GM12878 (cell line): ENCODE measurements around the gene POFUT2. TPM values are rescaled to one million over a fixed set of nuclear protein-coding genes. Genes with fewer than 3 reads are reported as not detected.

Experiments used
- ATAC-seq: fragments of 200-7000 bp; cut with Tn5 transposase; 3 replicates; pipeline ENCODE4 v1.9.1; 2020; ENCODE audit warnings: mild to moderate bottlenecking, moderate library complexity
- BruUV-seq: library from RNA; stranded (reverse); fragments of 400-500 nt; replicated peaks from 2 replicates; lab custom pipeline; 2021; lab: Mats Ljungman, UMichigan
- CTCF ChIA-PET: fragments of 300-600 bp; sonication (Branson Sonifier 250); formaldehyde crosslinking; extraction: SDS; loops from one replicate; lab custom pipeline; 2021; ENCODE audit warnings: inconsistent platforms; lab: Yijun Ruan, JAX
- POLR2A ChIA-PET: fragments of 350-600 bp; formaldehyde crosslinking; extraction: SDS; loops from one replicate; lab custom pipeline; 2021; ENCODE audit warnings: inconsistent platforms; lab: Charles Lee
- RAD21 ChIA-PET: fragments of 300-600 bp; sonication (Branson Sonifier 250); formaldehyde crosslinking; loops from one replicate; lab custom pipeline; 2023; ENCODE audit warnings: antibody characterized with exemption; ENCODE audit not compliant: unreplicated experiment; lab: Charles Lee
- SMC1A ChIA-PET: fragments of 300-600 bp; sonication (Branson Sonifier 250); formaldehyde crosslinking; loops from one replicate; lab custom pipeline; 2023; ENCODE audit not compliant: unreplicated experiment, uncharacterized antibody; lab: Charles Lee
- DNase-seq: peaks from one replicate; pipeline ENCODE4 v3.0.0-alpha.2; 2011; ENCODE audit warnings: low read depth, low spot score
- FAIRE-seq: peaks from 3 replicates; lab custom pipeline; 2011; peaks lifted over from hg19 to GRCh38; lab: Jason Lieb, UNC
- H2AFZ ChIP-seq: 2 replicates; pipeline ENCODE4 v1.6.0; 2011; ENCODE audit warnings: low read depth, low read length, control low read depth; ENCODE audit not compliant: control insufficient read depth
- H3K27ac ChIP-seq: 2 replicates; pipeline ENCODE4 v1.5.1; 2011; ENCODE audit warnings: control low read depth; ENCODE audit not compliant: control insufficient read depth, insufficient read depth
- H3K27me3 ChIP-seq, 2 experiments: replicated peaks in 1 of 2; 2 replicates each; pipeline versions ENCODE4 v1.6.0 to v1.6.1; 2011; ENCODE audit warnings: low read length in 1 of 2; ENCODE audit not compliant: control insufficient read depth in 2 of 2, insufficient read depth in 2 of 2
- H3K36me3 ChIP-seq, 2 experiments: 2 replicates each; pipeline ENCODE4 v1.5.1; 2011; ENCODE audit warnings: low read length in 1 of 2; ENCODE audit not compliant: control insufficient read depth in 2 of 2, insufficient read depth in 2 of 2
- H3K4me1 ChIP-seq: 2 replicates; pipeline ENCODE4 v1.6.1; 2011; ENCODE audit warnings: mild to moderate bottlenecking, low read length, moderate library complexity, mixed read lengths; ENCODE audit not compliant: control insufficient read depth, insufficient read depth
- H3K4me2 ChIP-seq: 2 replicates; pipeline ENCODE4 v1.6.0; 2011; ENCODE audit warnings: control low read depth; ENCODE audit not compliant: control insufficient read depth, insufficient read depth
- H3K4me3 ChIP-seq: fragments of 200-600 bp; sonication (generic); 2 replicates; pipeline ENCODE4 v1.5.1; 2016
- H3K79me2 ChIP-seq: 2 replicates; pipeline ENCODE4 v1.6.0; 2011; ENCODE audit warnings: low read length; ENCODE audit not compliant: control insufficient read depth, insufficient read depth
- H3K9ac ChIP-seq: 2 replicates; pipeline ENCODE4 v1.8.0; 2011; ENCODE audit warnings: low read length, control low read depth, mixed read lengths; ENCODE audit not compliant: control insufficient read depth, insufficient read depth
- H3K9me3 ChIP-seq: replicated peaks from 3 replicates; pipeline ENCODE4 v1.5.1; 2011; ENCODE audit warnings: mild to moderate bottlenecking, low read length; ENCODE audit not compliant: control insufficient read depth, insufficient read depth
- H4K20me1 ChIP-seq: 2 replicates; pipeline ENCODE4 v1.6.0; 2011; ENCODE audit not compliant: control insufficient read depth, insufficient read depth
- HCFC1 ChIP-seq: fragments of 150-350 bp; IDR thresholded peaks from 2 replicates; pipeline ENCODE4 v1.6.1; 2014; ENCODE audit warnings: low read length
- MYB ChIP-seq: fragments of 150-350 bp; IDR thresholded peaks from 2 replicates; pipeline ENCODE4 v1.6.1; 2014; ENCODE audit warnings: mild to moderate bottlenecking, low read depth, low read length, borderline replicate concordance
- RCOR1 ChIP-seq: conservative IDR thresholded peaks from 2 replicates; pipeline ENCODE4 v1.6.1; 2012; ENCODE audit warnings: low read depth, low read length, improper control_type of control experiment
- RFX5 ChIP-seq: IDR thresholded peaks from 2 replicates; pipeline ENCODE4 v1.6.1; 2011; ENCODE audit warnings: low read depth, low read length, improper control_type of control experiment
- RUNX3 ChIP-seq: IDR thresholded peaks from 2 replicates; pipeline ENCODE4 v1.6.1; 2012; ENCODE audit warnings: low read length, inconsistent platforms
- SMARCA5 ChIP-seq: fragments of 450-650 bp; IDR thresholded peaks from 2 replicates; pipeline ENCODE4 v1.6.1; 2017; ENCODE audit warnings: mild to moderate bottlenecking
- TAF1 ChIP-seq: IDR thresholded peaks from 2 replicates; pipeline ENCODE4 v1.6.1; 2011; ENCODE audit warnings: mild to moderate bottlenecking, low read depth, low read length, borderline replicate concordance
- ZBTB4 ChIP-seq: fragments of 450-650 bp; formaldehyde crosslinking; IDR thresholded peaks from 2 replicates; pipeline ENCODE4 v1.4.0; 2022; ENCODE audit warnings: mild to moderate bottlenecking, moderate library complexity
- ZNF217 ChIP-seq: fragments of 450-650 bp; IDR thresholded peaks from 2 replicates; pipeline ENCODE4 v1.6.1; 2017; ENCODE audit warnings: antibody characterized with exemption, mild to moderate bottlenecking
- ZZZ3 ChIP-seq: IDR thresholded peaks from 2 replicates; pipeline ENCODE4 v1.6.1; 2011; ENCODE audit warnings: low read depth; ENCODE audit not compliant: control insufficient read depth, insufficient read length
- WGBS: methylation state at CpG from one replicate; pipeline ENCODE4 v1.1.6; 2016; ENCODE audit warnings: low lambda C conversion rate; ENCODE audit not compliant: insufficient replicate concordance, insufficient coverage; ENCODE audit errors: missing lambda C conversion rate; 5-methylcytosine and 5-hydroxymethylcytosine counted together
- in situ Hi-C: fragments of 300-500 bp; cut with MboI; formaldehyde crosslinking; loops from 9 replicates; pipeline ENCODE4 v1.14.3; 2018; ENCODE audit warnings: mixed read lengths
- intact Hi-C: fragments of 100-400 bp; cut with micrococcal nuclease; formaldehyde crosslinking; loops from one replicate; pipeline ENCODE4 v1.14.2; 2022; ENCODE audit not compliant: unreplicated experiment
- polyA plus RNA-seq, 11 experiments: library from polyadenylated mRNA; depleted of rRNA in 4 of 11; unstranded in 6 of 11; stranded (reverse) in 5 of 11; fragments of >200 nt; fragmentation: Nextera tagmentation in 4 of 11; fragmentation: Illumina TruSeq in 1 of 11; extraction: Ambion mirVana in 4 of 11; extraction: Trizol in 1 of 11; gene quantifications; 1 replicate in 1 of 11; 2 replicates in 10 of 11; pipeline versions ENCODE4 v1.2.1 to v1.2.3, GENCODE V29; 2011 to 2016; ENCODE audit warnings: inconsistent platforms in 2 of 11, missing spikeins in 2 of 11, low read depth in 1 of 11
- total RNA-seq, 4 experiments: library from RNA; depleted of rRNA in 3 of 4; stranded (reverse); fragments of >200 nt in 3 of 4; fragmentation: Illumina TruSeq in 1 of 4; extraction: Trizol in 1 of 4; gene quantifications; 2 replicates each; pipeline versions ENCODE4 v1.2.1 to v1.2.3, GENCODE V29; 2013 to 2021

The POFUT2 gene
- total and polyA plus RNA-seq, 10 of the 15 experiments (the other 5 are each of a cell fraction or from before 2014, with no cell fraction given): 1.2 to 15.1 (median 6.8) TPM

GRCh38 chr21:45281411-45282282, 6.0 kb downstream of the POFUT2 start:
- Histone ChIP-seq H3K9ac (no peak overlapping the region), H3K4me2 (no peak overlapping the region), H2AFZ (no peak overlapping the region), H3K79me2 (peaks cover 2% of the 10 kb centered on the region), H3K36me3 (peaks cover 3 to 6% of the 10 kb centered on the region in 2 experiments; a peak in 3 of 4 replicates), H4K20me1 (no peaks in the 10 kb centered on the region), H3K9me3 (no peaks in the 10 kb centered on the region), H3K27me3 (no peaks in the 10 kb centered on the region), H3K4me3 (no peak overlapping the region), H3K27ac (no peak overlapping the region), H3K4me1 (0 out of 2 replicates have a peak, but pooled peaks cover 2% of the 10 kb centered on the region)
- CTCF ChIA-PET: interaction anchor here (2.2 kb wide), 1 partner anchor 11 kb away, joined by 6 read pairs; no protein-coding TSS in a partner anchor
- intact Hi-C loops (no loop called here), in situ Hi-C loops (no loop called here)
- no TSS peak for BruUV-seq
- TF ChIP-seq ZBTB4 (CRISPR knock-in tag): no peak
- TF ChIP-seq ZZZ3: no peak
- no peak for TF ChIP-seq RFX5
- TF ChIP-seq RCOR1: no peak
- no peak for TF ChIP-seq ZNF217
- no peak for TF ChIP-seq RUNX3
- no peak for TF ChIP-seq SMARCA5
- TF ChIP-seq HCFC1: no peak
- no peak for TF ChIP-seq TAF1
- no peak for TF ChIP-seq MYB
- no peak for FAIRE-seq
- RAD21 ChIA-PET: interaction anchor here (0.8 kb wide), 1 partner anchor 332 kb away, joined by 3 read pairs; no protein-coding TSS in a partner anchor
- DNase-seq: no peak
- ATAC-seq: no peak
- POLR2A ChIA-PET: no interaction called here
- WGBS: 93% methylated on average over 28 of the region's 32 CpGs
- SMC1A ChIA-PET: interaction anchor here (1.2 kb wide), 1 partner anchor 10 kb away, joined by 3 read pairs; no protein-coding TSS in a partner anchor
